Measurements from ENCODE around the gene DLGAP1.

Gene DLGAP1

GRCh38 chr18:4144201-4144600, 310.9 kb downstream of the DLGAP1 start:
- Histone ChIP-seq H3K27me3 (ENCODE audit: low read length) (no peaks in the 10 kb centered on the region), H3K4me3 (ENCODE audit: insufficient read depth, low read length, poor library complexity, severe bottlenecking) (no peak overlapping the region)

GRCh38 chr18:4143585-4143984, 311.5 kb downstream of the DLGAP1 start:
- H3F3A ChIP-seq (ENCODE audit: insufficient read depth) = no peaks in the 10 kb centered on the region
- H3K9me2 ChIP-seq (replicated peaks; ENCODE audit: insufficient read depth, low read length) = no peaks in the 10 kb centered on the region
- no peak overlapping the region for H3K4me2 ChIP-seq (ENCODE audit: low read depth, low read length, poor library complexity, severe bottlenecking)
- H3K36me3 ChIP-seq (ENCODE audit: low read length) = no peaks in the 10 kb centered on the region
- H4K20me1 ChIP-seq (ENCODE audit: low read depth, low read length) = no peaks in the 10 kb centered on the region
- no peaks in the 10 kb centered on the region for H3K79me2 ChIP-seq (ENCODE audit: insufficient read depth, low read length)
- H3K9ac ChIP-seq (ENCODE audit: low read length) = no peak overlapping the region
- no peak for TF ChIP-seq EZH2phosphoT487 (conservative IDR thresholded peaks at IDR 0.05; ENCODE audit: low read length)
- TF ChIP-seq CTCF (IDR thresholded peaks at IDR 0.05; ENCODE audit: insufficient read depth, low read length, poor library complexity, severe bottlenecking) = no peak
- no peaks in the 10 kb centered on the region for H3K27me3 ChIP-seq (ENCODE audit: low read length)
- H3K4me3 ChIP-seq (ENCODE audit: insufficient read depth, low read length, poor library complexity, severe bottlenecking) = no peak overlapping the region
- no peaks in the 10 kb centered on the region for H3K9me3 ChIP-seq (ENCODE audit: insufficient read depth, low read length)
- no peak overlapping the region for H3K27ac ChIP-seq (ENCODE audit: low read depth, low read length)
- no peak overlapping the region for H2AFZ ChIP-seq (ENCODE audit: low read depth, low read length, severe bottlenecking)

More at GRCh38 chr18:4144201-4144600, 310.9 kb downstream of the DLGAP1 start:
- Histone ChIP-seq H3K4me2 (ENCODE audit: low read depth, low read length, poor library complexity, severe bottlenecking) (no peak overlapping the region), H3K36me3 (ENCODE audit: low read length) (no peaks in the 10 kb centered on the region), H2AFZ (ENCODE audit: low read depth, low read length, severe bottlenecking) (no peak overlapping the region), H4K20me1 (ENCODE audit: low read depth, low read length) (no peaks in the 10 kb centered on the region), H3K79me2 (ENCODE audit: insufficient read depth, low read length) (no peaks in the 10 kb centered on the region), H3K9me2 (replicated peaks; ENCODE audit: insufficient read depth, low read length) (no peaks in the 10 kb centered on the region), H3K27ac (ENCODE audit: low read depth, low read length) (no peak overlapping the region), H3K9ac (ENCODE audit: low read length) (no peak overlapping the region), H3F3A (ENCODE audit: insufficient read depth) (no peaks in the 10 kb centered on the region), H3K9me3 (ENCODE audit: insufficient read depth, low read length) (no peaks in the 10 kb centered on the region)
- no peak for TF ChIP-seq CTCF (IDR thresholded peaks at IDR 0.05; ENCODE audit: insufficient read depth, low read length, poor library complexity, severe bottlenecking)
- no peak for TF ChIP-seq EZH2phosphoT487 (conservative IDR thresholded peaks at IDR 0.05; ENCODE audit: low read length)

GRCh38 chr18:4142876-4143275, 312.2 kb downstream of the DLGAP1 start:
- Histone ChIP-seq H3K79me2 (ENCODE audit: insufficient read depth, low read length) (no peaks in the 10 kb centered on the region), H4K20me1 (ENCODE audit: low read depth, low read length) (no peaks in the 10 kb centered on the region), H3K9me3 (ENCODE audit: insufficient read depth, low read length) (no peaks in the 10 kb centered on the region), H3K9me2 (replicated peaks; ENCODE audit: insufficient read depth, low read length) (no peaks in the 10 kb centered on the region), H3K4me2 (ENCODE audit: low read depth, low read length, poor library complexity, severe bottlenecking) (no peak overlapping the region), H3K27me3 (ENCODE audit: low read length) (no peaks in the 10 kb centered on the region), H3K36me3 (ENCODE audit: low read length) (no peaks in the 10 kb centered on the region), H2AFZ (ENCODE audit: low read depth, low read length, severe bottlenecking) (no peak overlapping the region), H3K27ac (ENCODE audit: low read depth, low read length) (no peak overlapping the region), H3K9ac (ENCODE audit: low read length) (no peak overlapping the region), H3F3A (ENCODE audit: insufficient read depth) (no peaks in the 10 kb centered on the region), H3K4me3 (ENCODE audit: insufficient read depth, low read length, poor library complexity, severe bottlenecking) (no peak overlapping the region)
- no peak for TF ChIP-seq EZH2phosphoT487 (conservative IDR thresholded peaks at IDR 0.05; ENCODE audit: low read length)

GRCh38 chr18:4134700-4135099, 320.4 kb downstream of the DLGAP1 start:
- Histone ChIP-seq H3K27me3 (ENCODE audit: low read length) (no peaks in the 10 kb centered on the region), H3K9me2 (replicated peaks; ENCODE audit: insufficient read depth, low read length) (no peaks in the 10 kb centered on the region), H4K20me1 (ENCODE audit: low read depth, low read length) (no peaks in the 10 kb centered on the region), H3K79me2 (ENCODE audit: insufficient read depth, low read length) (no peaks in the 10 kb centered on the region), H3K9ac (ENCODE audit: low read length) (no peak overlapping the region), H3F3A (ENCODE audit: insufficient read depth) (no peaks in the 10 kb centered on the region), H3K9me3 (ENCODE audit: insufficient read depth, low read length) (no peaks in the 10 kb centered on the region), H3K27ac (ENCODE audit: low read depth, low read length) (no peak overlapping the region), H2AFZ (ENCODE audit: low read depth, low read length, severe bottlenecking) (no peak overlapping the region), H3K36me3 (ENCODE audit: low read length) (no peaks in the 10 kb centered on the region), H3K4me3 (ENCODE audit: insufficient read depth, low read length, poor library complexity, severe bottlenecking) (no peak overlapping the region), H3K4me2 (ENCODE audit: low read depth, low read length, poor library complexity, severe bottlenecking) (no peak overlapping the region)
- TF ChIP-seq CTCF (IDR thresholded peaks at IDR 0.05; ENCODE audit: insufficient read depth, low read length, poor library complexity, severe bottlenecking) (no peak), EZH2phosphoT487 (conservative IDR thresholded peaks at IDR 0.05; ENCODE audit: low read length) (no peak)
